Measurements from ENCODE around the gene NBAS.
"Not testable (repeated sequence)": the region's sequence is repeated elsewhere in the genome, so short reads cannot be mapped to it uniquely, and the experiment has no call there.

Gene NBAS

GRCh38 chr2:15446961-15447360, 114.2 kb downstream of the NBAS start:
- Histone ChIP-seq H3K9me3 (ENCODE audit: severe bottlenecking) (no peaks in the 10 kb centered on the region), H3K36me3 (ENCODE audit: low read depth) (no peaks in the 10 kb centered on the region), H3K4me3 (ENCODE audit: severe bottlenecking) (no peak overlapping the region), H3K4me1 (ENCODE audit: insufficient read depth, poor library complexity, severe bottlenecking) (no peaks in the 10 kb centered on the region), H3K27ac (ENCODE audit: poor library complexity, severe bottlenecking) (no peak overlapping the region), H3K27me3 (ENCODE audit: insufficient read depth, poor library complexity, severe bottlenecking) (no peaks in the 10 kb centered on the region)
- DNase-seq (ENCODE audit: low spot score) = no peak
- no peak for ATAC-seq (ENCODE audit: low read depth)
- no peak for TF ChIP-seq CTCF (IDR thresholded peaks at IDR 0.05; ENCODE audit: poor library complexity, severe bottlenecking)

DNA sequence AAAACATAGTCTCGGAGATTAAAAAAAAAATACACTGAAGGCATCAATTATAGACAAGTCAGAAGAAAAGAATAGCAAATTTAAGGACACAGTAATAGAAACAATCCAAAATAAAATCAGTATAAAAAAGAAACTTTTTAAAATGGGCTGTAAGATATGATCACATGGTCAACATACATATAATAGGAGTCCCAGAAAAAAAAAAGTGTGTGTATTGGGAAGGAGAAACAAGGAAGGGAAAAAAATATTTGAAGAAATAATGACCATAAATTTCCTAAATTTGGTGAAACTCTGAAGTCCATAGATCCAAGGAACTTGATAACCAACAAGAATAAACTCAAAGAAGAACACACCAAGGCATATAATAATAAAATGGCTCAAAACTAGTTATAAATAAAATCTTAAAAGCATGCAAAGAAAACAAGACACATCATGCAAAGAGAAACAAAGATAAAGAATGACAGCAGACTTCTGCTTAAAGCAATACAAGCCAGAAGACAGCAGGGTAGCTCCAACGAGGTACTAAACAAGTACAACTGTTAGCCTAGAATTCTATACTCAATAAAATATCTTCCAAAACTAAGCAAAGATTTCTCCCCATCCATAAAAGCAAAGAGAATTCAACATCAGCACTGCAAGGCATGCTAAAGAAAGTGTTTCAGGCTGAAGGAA, 115.1 kb downstream of the NBAS start:
- Histone ChIP-seq H3K4me3 (ENCODE audit: severe bottlenecking) (no peak overlapping the region), H3K27me3 (ENCODE audit: insufficient read depth, poor library complexity, severe bottlenecking) (no peaks in the 10 kb centered on the region), H3K36me3 (ENCODE audit: low read depth) (no peaks in the 10 kb centered on the region), H3K27ac (ENCODE audit: poor library complexity, severe bottlenecking) (no peak overlapping the region), H3K9me3 (ENCODE audit: severe bottlenecking) (no peaks in the 10 kb centered on the region), H3K4me1 (ENCODE audit: insufficient read depth, poor library complexity, severe bottlenecking) (no peaks in the 10 kb centered on the region)
- no peak for TF ChIP-seq CTCF (IDR thresholded peaks at IDR 0.05; ENCODE audit: poor library complexity, severe bottlenecking)
- ATAC-seq (ENCODE audit: low read depth) (no peak), DNase-seq (ENCODE audit: low spot score) (no peak)

DNA sequence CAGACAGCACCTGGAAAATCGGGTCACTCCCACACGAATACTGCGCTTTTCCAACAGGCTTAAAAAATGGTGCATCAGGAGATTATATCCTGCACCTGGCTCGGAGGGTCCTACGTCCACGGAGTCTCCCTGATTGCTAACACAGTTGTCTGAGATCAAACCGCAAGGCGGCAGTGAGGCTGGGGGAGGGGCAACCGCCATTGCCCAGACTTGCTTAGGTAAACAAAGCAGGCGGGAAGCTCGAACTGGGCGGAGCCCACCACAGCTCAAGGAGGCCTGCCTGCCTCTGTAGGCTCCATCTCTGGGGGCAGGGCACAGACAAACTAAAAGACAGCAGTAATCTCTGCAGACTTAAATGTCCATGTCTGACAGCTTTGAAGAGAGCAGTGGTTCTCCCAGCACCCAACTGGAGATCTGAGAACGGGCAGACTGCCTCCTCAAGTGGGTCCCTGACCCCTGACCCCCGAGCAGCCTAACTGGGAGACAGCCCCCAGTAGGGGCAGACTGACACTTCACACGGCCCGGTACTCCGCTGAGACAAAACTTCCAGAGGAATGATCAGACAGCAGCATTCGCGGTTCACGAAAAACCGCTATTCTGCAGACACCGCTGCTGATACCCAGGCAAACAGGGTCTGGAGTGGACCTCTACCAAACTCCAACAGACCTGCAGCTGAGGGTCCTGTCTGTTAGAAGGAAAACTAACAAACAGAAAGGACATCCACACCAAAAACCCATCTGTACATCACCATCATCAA, 121.2 kb downstream of the NBAS start:
- not testable (repeated sequence) for H3K36me3 ChIP-seq (ENCODE audit: low read depth); H3K27me3 ChIP-seq (ENCODE audit: insufficient read depth, poor library complexity, severe bottlenecking); ATAC-seq (ENCODE audit: low read depth); H3K4me3 ChIP-seq (ENCODE audit: severe bottlenecking); DNase-seq (ENCODE audit: low spot score); H3K4me1 ChIP-seq (ENCODE audit: insufficient read depth, poor library complexity, severe bottlenecking); H3K27ac ChIP-seq (ENCODE audit: poor library complexity, severe bottlenecking); H3K9me3 ChIP-seq (ENCODE audit: severe bottlenecking)

DNA sequence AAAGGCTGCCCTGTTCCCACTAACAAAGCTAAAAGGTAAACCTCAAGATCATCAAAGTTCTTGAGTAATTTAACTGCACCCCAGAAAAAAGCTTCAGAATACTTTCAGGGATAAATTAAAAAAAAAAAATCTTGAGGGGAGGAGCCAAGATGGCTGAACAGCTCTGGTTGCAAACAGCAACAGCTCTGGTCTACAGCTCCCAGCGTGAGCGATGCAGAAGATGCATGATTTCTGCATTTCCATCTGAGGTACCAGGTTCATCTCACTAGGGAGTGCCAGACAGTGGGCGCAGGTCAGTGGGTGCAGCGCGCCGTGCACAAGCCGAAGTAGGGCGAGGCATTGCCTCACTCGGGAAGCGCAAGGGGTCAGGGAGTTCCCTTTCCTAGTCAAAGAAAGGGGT, 121.8 kb downstream of the NBAS start:
- H3K4me1 ChIP-seq (ENCODE audit: insufficient read depth, poor library complexity, severe bottlenecking); DNase-seq (ENCODE audit: low spot score); H3K9me3 ChIP-seq (ENCODE audit: severe bottlenecking); H3K27ac ChIP-seq (ENCODE audit: poor library complexity, severe bottlenecking); H3K27me3 ChIP-seq (ENCODE audit: insufficient read depth, poor library complexity, severe bottlenecking); H3K36me3 ChIP-seq (ENCODE audit: low read depth); ATAC-seq (ENCODE audit: low read depth); H3K4me3 ChIP-seq (ENCODE audit: severe bottlenecking): not testable (repeated sequence)

- no peak for TF ChIP-seq CTCF (IDR thresholded peaks at IDR 0.05; ENCODE audit: poor library complexity, severe bottlenecking)
Observed at GRCh38 chr2:15436195-15436594, 124.9 kb downstream of the NBAS start.

GRCh38 chr2:15435474-15435873, 125.7 kb downstream of the NBAS start:
- DNase-seq (ENCODE audit: low spot score) = no peak
- Histone ChIP-seq H3K4me1 (ENCODE audit: insufficient read depth, poor library complexity, severe bottlenecking) (no peaks in the 10 kb centered on the region), H3K36me3 (ENCODE audit: low read depth) (no peaks in the 10 kb centered on the region), H3K27me3 (ENCODE audit: insufficient read depth, poor library complexity, severe bottlenecking) (no peaks in the 10 kb centered on the region), H3K27ac (ENCODE audit: poor library complexity, severe bottlenecking) (no peak overlapping the region), H3K9me3 (ENCODE audit: severe bottlenecking) (no peaks in the 10 kb centered on the region), H3K4me3 (ENCODE audit: severe bottlenecking) (no peak overlapping the region)
- ATAC-seq (ENCODE audit: low read depth) = no peak
- TF ChIP-seq CTCF (IDR thresholded peaks at IDR 0.05; ENCODE audit: poor library complexity, severe bottlenecking) = no peak

More at GRCh38 chr2:15436195-15436594, 124.9 kb downstream of the NBAS start:
- Histone ChIP-seq H3K9me3 (ENCODE audit: severe bottlenecking) (no peaks in the 10 kb centered on the region), H3K4me3 (ENCODE audit: severe bottlenecking) (no peak overlapping the region), H3K4me1 (ENCODE audit: insufficient read depth, poor library complexity, severe bottlenecking) (no peaks in the 10 kb centered on the region), H3K27ac (ENCODE audit: poor library complexity, severe bottlenecking) (no peak overlapping the region), H3K36me3 (ENCODE audit: low read depth) (no peaks in the 10 kb centered on the region), H3K27me3 (ENCODE audit: insufficient read depth, poor library complexity, severe bottlenecking) (no peaks in the 10 kb centered on the region)
- DNase-seq (ENCODE audit: low spot score) (no peak), ATAC-seq (ENCODE audit: low read depth) (no peak)
